Measurements from ENCODE around the gene SORBS1.

Gene SORBS1

GRCh38 chr10:95406651-95407280, 154.4 kb downstream of the SORBS1 start:
- DNase-seq: no peak

- no peak for DNase-seq
Observed at GRCh38 chr10:95405655-95406054, 155.5 kb downstream of the SORBS1 start.

- DNase-seq: no peak
Observed at GRCh38 chr10:95404864-95405263, 156.3 kb downstream of the SORBS1 start.

GRCh38 chr10:95404462-95404858, 156.7 kb downstream of the SORBS1 start:
- no peak for DNase-seq

GRCh38 chr10:95403700-95404461, 157.3 kb downstream of the SORBS1 start:
- no peak for DNase-seq

DNA sequence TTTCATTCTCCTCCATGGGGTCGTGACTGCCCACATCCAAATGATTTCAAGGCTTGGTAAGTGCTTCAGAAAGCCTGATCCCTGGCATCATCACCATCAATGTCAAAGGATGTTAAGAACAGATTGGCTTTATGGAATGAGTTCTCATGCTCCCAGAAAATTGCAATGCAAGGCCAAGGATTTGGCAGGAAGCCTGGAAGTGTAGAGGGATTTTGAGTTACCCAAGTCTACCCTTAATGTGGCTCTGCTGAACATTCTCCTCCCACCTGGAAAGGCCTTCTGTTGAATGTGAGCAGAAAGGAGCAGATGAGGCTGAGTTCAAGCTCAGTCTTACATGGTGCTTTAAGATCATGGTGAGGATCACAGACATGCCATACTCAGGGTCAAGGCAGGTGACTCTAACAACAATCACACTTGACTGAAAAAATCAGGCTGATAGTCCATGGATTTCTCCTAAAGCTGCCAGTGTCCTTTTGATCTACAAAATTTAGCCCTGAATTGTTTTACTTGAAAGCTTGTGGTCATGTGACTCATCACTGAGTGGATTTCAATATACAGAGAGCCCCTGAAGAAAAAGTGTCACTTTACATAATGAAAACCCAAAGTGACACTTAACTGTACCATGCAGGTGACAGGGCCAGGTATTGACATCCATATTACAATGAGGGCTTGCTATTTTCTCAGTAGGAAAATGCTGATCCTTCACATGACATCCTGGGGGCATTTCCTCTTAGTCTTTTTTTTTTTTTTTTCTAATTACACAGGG, 159.3 kb downstream of the SORBS1 start:
- no peak for DNase-seq

DNA sequence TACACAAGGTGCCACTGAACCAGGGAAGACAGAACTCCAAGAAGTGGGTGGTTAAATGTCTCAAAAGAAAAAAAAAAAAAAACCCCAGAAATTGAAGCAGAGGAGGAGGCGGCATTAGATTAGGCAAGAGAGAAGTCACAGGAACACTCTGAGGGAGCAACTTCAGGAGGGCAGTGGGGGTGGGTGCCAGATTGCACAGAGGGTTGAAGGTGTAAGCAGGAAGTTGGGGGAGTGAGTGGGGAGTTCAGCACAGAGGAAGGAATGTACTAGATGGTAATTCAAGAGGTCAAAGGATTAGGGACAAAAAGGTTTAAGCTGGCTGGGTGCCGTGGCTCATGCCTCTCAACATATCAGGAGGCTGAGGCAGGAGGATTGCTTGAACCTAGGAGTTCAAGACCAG, 160.4 kb downstream of the SORBS1 start:
- DNase-seq: no peak

GRCh38 chr10:95399183-95399582, 162.0 kb downstream of the SORBS1 start:
- no peak for DNase-seq

- DNase-seq: no peak
Observed at GRCh38 chr10:95397747-95398146, 163.4 kb downstream of the SORBS1 start.

DNA sequence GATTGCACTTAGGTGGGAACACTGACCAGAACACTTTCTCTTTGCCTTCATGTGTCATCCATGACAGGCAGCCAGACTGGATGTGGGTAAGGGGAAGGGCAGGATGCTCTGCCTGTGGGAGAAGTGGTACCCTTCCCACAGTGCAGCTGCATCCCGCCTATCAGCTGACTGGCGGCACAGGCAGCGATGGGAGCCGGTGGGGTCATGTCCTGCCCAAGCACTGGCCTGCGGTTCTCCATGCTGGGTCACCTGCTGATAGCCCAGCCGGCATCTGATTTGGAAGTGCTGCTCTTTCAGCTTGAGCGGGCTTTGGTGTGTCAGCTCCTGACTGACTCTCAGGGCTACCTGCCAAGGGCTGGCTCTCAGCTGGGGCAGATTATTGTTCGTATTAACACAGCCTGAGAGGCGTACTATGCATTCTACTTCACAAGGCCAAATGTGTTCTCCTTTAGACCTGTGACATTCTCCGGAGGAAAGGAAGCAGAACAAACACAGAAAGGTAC, 165.2 kb downstream of the SORBS1 start:
- DNase-seq: no peak

DNA sequence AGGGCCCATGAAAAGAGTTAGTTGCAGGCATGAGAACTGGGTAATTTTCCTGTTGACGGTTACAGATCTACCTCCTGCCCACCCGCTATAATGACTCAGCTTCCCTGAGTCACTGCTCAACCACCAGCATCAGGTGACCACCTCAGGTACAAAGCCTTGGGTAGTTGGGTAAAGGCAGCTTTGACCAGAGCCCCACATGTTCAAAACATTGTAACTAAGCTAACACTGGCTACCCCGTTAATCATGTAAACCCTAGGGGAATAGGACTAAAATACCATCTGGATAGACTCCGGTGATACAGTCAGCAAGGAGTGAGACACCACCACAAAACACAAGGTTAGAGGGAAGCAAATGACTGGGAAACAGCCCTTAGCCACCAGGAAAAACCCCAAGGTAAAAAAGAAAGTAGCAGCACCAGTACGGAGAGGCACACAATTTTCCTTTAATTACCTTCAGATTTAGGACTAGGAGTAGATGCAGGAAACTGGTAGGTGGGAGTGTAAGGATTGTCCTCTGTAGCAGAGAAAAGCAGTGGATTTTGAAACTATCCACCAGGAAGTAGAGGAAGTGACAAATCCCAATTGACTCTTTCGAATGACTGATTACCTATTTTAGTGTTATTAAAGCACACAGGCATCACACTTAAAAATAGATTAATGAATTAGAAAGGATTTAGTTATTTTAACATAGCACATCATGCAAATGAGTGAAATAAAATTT, 166.8 kb downstream of the SORBS1 start:
- peak; percentile 31 to 40 for DNase-seq

DNA sequence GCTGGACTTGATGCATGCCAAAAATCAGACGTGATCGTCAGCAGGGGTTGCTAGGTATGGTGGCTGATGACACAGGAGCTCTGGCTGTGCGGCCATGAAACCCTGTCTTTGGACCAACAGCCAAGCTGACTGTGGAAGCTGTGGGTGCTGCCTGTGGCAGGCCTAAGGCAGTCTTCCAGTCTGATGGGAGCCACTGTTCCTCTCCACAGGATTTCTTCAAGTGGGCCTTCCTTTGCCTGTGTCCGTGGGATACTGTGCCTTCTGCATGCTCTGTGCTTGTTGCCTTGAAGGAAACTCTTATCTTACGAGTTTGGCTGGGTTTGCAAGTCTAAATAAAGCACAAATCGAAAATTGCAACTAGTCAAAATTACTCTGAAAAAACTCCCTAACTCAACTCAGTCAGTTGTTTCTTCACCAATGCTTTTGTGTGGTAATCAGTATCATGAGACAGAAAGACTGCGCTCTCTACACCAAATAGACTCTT, 168.4 kb downstream of the SORBS1 start:
- no peak for DNase-seq

DNA sequence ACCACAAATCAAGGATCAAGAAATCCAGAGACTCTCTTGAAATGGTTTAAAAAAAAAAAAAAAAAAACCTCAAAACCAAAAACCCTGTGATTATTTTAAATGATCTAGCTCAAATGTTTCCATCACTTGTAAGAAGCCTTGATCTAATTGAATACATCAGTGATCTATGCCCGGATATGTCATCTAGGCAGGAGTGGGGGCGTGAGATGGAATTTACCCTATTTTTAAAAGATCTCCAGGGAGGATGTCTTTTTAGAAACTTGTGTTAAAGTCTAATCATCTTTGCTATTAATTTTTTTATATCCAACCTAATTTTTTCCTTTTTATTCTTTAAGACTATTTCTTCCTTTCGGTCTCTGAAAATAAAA, 169.0 kb downstream of the SORBS1 start:
- DNase-seq: no peak

DNA sequence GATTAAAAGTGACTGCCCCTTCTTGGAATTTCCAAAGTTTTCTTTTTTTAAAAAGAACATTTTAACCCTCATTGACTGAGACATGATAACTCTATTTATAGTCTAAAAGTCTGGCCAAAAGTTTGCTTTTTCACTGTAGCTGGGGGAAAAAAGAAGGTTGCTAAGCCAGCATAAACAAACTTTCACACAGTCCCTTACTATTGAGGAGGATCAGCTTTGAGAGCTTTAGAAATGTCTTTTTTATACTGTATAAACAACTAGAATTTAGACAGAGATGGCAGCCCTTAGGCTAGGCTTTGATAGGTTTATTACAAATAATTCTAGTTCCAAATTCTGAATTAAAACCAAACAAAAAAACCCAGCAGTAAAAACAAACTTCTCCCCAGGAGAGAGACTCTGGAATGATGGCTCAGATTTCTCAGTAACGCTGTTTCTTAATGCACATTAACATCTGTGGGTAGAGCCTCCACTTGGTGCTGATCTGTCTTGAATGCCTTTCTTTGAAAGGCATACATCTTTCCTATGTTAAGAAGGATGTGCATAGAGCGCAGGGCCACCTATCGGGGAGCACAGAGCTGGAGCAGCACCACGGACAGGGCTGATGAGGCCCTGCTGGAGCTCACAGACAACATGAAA, 169.5 kb downstream of the SORBS1 start:
- no peak for DNase-seq

DNA sequence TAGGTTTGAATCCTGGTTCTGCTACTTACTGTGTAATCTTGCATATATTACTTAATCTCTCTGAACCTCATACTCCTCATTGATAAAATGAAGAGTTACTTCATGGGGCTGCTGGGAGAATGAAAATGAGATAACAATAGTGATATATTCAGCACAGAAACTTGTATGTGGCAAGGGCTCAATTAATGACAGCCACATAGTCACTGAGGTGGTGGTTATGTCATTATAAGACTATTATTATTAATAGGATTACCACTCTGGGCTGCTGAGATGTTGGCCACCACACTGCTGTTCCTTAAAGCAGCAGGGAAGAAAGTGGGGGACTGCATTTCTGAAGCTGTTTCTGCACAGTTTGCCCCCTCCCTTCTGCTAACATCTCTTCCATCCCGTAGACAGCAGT, 170.0 kb downstream of the SORBS1 start:
- no peak for DNase-seq

DNA sequence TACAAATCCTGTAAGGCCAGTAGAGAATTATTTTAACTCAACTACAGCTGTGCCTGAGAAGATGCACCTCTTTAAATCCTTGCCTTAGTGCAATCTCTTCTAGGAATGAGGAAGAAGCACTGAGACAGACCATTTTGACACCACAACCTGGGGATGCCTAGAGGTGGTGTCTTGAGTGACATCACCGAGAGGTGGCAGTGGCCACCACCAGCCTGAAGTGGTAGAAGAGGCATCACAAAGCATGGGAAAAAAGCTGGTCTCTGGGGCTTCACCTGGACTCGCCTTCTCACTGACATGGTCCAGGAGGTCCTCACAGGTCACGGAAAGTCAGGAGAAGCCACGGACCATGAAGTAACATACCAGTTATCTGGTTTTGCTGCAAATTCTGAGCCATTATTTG, 171.2 kb downstream of the SORBS1 start:
- DNase-seq: no peak

- no peak for DNase-seq
Observed at GRCh38 chr10:95389176-95389575, 172.0 kb downstream of the SORBS1 start.

DNA sequence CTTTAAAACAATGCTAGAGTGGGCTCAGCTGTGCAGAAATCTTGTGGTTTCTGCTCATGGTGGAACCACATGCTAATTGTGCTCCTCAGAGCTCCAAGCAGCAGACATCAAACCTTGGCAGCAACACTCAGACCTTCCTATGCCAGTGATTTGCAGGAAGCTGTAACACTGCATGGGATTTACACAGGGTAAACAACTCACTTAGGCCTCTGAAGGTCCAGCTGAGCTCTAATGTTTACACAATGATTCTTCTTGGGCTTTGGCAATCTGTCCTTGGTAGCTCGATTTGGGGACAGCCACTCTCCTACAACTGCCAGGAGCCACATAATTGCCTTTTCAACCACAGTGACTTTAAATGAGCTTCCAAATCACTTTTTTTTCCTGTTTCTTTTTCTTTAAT, 172.6 kb downstream of the SORBS1 start:
- DNase-seq: no peak

GRCh38 chr10:95388109-95388471, 173.1 kb downstream of the SORBS1 start:
- DNase-seq: no peak

DNA sequence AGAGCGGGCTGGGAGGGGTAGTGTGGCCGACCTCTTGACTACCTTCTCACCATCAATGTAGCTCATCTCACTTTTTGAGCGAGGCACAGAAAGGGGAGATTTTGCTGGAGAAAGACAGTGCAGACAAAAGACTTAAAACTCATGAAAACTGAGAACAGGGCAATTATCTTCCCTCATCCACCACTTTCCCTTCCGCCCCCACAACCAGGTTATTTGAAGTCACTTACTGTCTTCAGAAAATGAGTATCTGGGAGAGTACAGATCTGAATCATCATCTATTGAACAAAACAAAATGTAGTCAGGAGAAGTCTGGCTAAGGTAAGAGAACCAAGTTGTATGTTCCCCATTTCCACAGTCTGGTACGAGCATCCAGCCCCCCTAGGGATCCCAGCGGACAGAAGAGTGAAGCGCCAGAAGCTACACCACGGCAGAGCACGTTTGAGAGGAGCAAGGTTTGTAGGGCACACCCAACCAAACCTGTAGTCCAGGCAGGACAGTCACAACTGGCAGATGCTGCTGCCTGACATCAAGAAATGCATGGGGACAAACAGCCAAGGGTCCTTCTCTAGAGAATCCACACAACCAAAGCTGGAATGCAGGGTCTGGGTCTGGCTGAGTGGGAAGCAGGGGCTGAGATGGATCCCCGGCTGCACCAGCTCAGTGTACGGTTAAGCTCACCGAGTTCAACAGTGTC, 177.0 kb downstream of the SORBS1 start:
- DNase-seq: peak; percentile 46 to 50

- no peak for DNase-seq
Observed at GRCh38 chr10:95382596-95382995, 178.6 kb downstream of the SORBS1 start.

DNA sequence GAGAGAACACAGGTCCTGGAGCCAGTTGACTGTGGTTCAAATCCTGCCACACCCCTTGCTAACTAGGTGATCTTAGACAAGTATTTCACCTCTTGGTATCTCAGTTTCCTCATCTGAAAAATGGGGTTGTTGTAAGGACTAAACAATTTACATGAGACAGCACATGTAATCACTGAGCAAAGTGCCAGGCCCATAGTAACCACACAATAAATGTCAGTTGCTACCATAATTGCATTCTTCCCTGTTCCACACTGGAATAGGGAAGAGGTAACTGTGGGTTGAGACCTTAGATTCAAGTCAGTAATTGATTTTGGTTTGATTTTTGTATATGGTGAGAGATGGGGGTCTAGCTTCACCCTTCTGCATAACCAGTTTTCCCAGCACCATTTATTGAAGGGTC, 179.0 kb downstream of the SORBS1 start:
- no peak for DNase-seq

Measured in activated T-cell treated with anti-CD3 and anti-CD28 coated beads, Interleukin-2, amount 50 U/mL, for 48 hours (primary cell).